Measurements from ENCODE around the gene NPAS3.

- no peak for TF ChIP-seq GATA2 (IDR thresholded peaks at IDR 0.05; ENCODE audit: low read depth, low read length)
- no peak for TF ChIP-seq GATA3 (IDR thresholded peaks at IDR 0.05; ENCODE audit: low read depth, low read length)
Observed at GRCh38 chr14:33732175-33732574, 793.5 kb downstream of the NPAS3 start.
